SK-N-DZ (cell line): ENCODE data around the gene KCNK7.

Experiments used
- small RNA-seq, 2 experiments: library from RNA; depleted of rRNA; stranded (forward); fragments of <200 nt; gene quantifications; one replicate each; pipeline ENCODE3, GENCODE V24; 2014

The KCNK7 gene

Small RNA genes within 50 kb of the gene (small RNA-seq; reads per million reads assigned to genes)
- 0 reads per million in 2 experiments for gene AP001362.1
- 0 to 0.09 reads per million in 2 experiments for gene MIR4690
